Uterus (tissue), 4 donors: ENCODE measurements around the gene WBP1L. TPM values are rescaled to one million over a fixed set of nuclear protein-coding genes. Genes with fewer than 3 reads are reported as not detected.

Experiments
- DNase-seq, 2 donors: peaks; one replicate each; pipeline ENCODE4 v3.0.0-alpha.2; 2019 to 2020
- H3K27ac ChIP-seq, 2 donors: fragments of 200-600 bp; sonication (generic); 1 replicate in 1 of 2; 2 replicates in 1 of 2; pipeline ENCODE4 v1.5.1; 2016 to 2018
- H3K27me3 ChIP-seq, 2 donors: fragments of 200-600 bp; sonication (generic); one replicate each; pipeline ENCODE4 v1.5.1; 2018 to 2019; ENCODE audit warnings: control low read depth in 1 of 2
- H3K36me3 ChIP-seq, 2 donors: fragments of 200-600 bp; sonication (generic); one replicate each; pipeline ENCODE4 v1.5.1; 2019; ENCODE audit warnings: control low read depth in 1 of 2
- H3K4me1 ChIP-seq, 2 donors: fragments of 200-600 bp; sonication (generic); one replicate each; pipeline ENCODE4 v1.5.1; 2018 to 2019; ENCODE audit warnings: control low read depth in 1 of 2
- H3K4me3 ChIP-seq, 2 donors: fragments of 200-600 bp; sonication (generic); 1 replicate in 1 of 2; 2 replicates in 1 of 2; pipeline ENCODE4 v1.5.1; 2018 to 2019; ENCODE audit warnings: mild to moderate bottlenecking in 1 of 2
- H3K9me3 ChIP-seq, 2 donors: fragments of 200-600 bp; sonication (generic); one replicate each; pipeline ENCODE4 v1.5.1; 2019; ENCODE audit warnings: control low read depth in 1 of 2
- CTCF ChIP-seq, 4 experiments: fragments of 200-600 bp in 2 of 4; fragments of 450-650 bp in 2 of 4; sonication (generic) in 2 of 4; IDR thresholded peaks; one replicate each; pipeline ENCODE4 v1.5.1; 2016 to 2019; ENCODE audit warnings: antibody characterized with exemption in 4 of 4, mild to moderate bottlenecking in 2 of 4, moderate library complexity in 1 of 4
- POLR2A ChIP-seq, 2 donors: fragments of 450-650 bp; IDR thresholded peaks; one replicate each; pipeline ENCODE4 v1.6.1; 2016; ENCODE audit warnings: antibody characterized with exemption in 2 of 2, mild to moderate bottlenecking in 1 of 2, moderate library complexity in 1 of 2
- intact Hi-C: fragments of 100-400 bp; cut with DNase I; formaldehyde crosslinking; loops from one replicate; pipeline ENCODE4 v1.15.1; 2023; ENCODE audit warnings: low total_unique reads
- small RNA-seq: library from RNA; depleted of rRNA; stranded (forward); fragments of <200 nt; gene quantifications from one replicate; pipeline ENCODE3, GENCODE V24; 2016
- total RNA-seq, 4 donors: library from RNA; depleted of rRNA in 3 of 4; stranded (reverse); fragments of >200 nt in 3 of 4; gene quantifications; one replicate each; pipeline versions ENCODE4 v1.1.0 to v1.2.4, GENCODE V29; 2014 to 2023
- donor health status: DM: yes; HTN: yes; CAD: no.

Gene WBP1L
- total RNA-seq, 4 donors from 2014 or later = 27.4 to 79.2 (median 55.3) TPM

- TF ChIP-seq POLR2A (IDR thresholded peaks at IDR 0.05) = no peak
- no peak for TF ChIP-seq CTCF (IDR thresholded peaks at IDR 0.05)
- H3K36me3 ChIP-seq = no peaks in the 10 kb centered on the region
- no peak overlapping the region for H3K4me3 ChIP-seq
- H3K4me1 ChIP-seq = no peaks in the 10 kb centered on the region
- H3K27me3 ChIP-seq = no peaks in the 10 kb centered on the region
- no peak overlapping the region for H3K27ac ChIP-seq
- DNase-seq = no peak
- H3K9me3 ChIP-seq = no peaks in the 10 kb centered on the region
- intact Hi-C loops = no loop called here
Measured at GRCh38 chr10:102856758-102857424, 113.1 kb downstream of the WBP1L start.

DNA sequence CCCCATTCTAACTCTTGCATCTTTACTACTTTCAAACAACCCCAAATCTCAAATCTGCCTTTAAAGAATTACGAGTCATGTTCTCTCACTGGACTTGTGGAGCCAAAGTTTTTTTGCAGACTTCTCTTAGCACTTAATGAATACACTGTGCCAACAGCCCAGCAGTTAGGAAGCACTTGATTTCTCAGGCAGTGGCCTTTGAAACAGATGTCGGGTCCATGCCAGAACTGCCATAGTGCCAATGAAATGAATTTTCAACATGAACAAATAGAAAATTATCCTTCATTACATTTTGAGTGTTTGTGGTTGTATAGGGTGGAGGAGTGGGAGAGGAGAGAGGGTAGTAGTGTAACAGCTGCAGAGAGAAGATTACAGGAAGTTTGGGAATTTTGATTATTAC, 116.2 kb downstream of the WBP1L start:
- Histone ChIP-seq H3K36me3 (no peaks in the 10 kb centered on the region), H3K27me3 (no peaks in the 10 kb centered on the region), H3K27ac (no peak overlapping the region), H3K4me1 (no peaks in the 10 kb centered on the region), H3K4me3 (no peak overlapping the region), H3K9me3 (no peaks in the 10 kb centered on the region)
- no peak for DNase-seq
- intact Hi-C loops = no loop called here
- TF ChIP-seq CTCF (IDR thresholded peaks at IDR 0.05) (no peak), POLR2A (IDR thresholded peaks at IDR 0.05) (no peak)

DNA sequence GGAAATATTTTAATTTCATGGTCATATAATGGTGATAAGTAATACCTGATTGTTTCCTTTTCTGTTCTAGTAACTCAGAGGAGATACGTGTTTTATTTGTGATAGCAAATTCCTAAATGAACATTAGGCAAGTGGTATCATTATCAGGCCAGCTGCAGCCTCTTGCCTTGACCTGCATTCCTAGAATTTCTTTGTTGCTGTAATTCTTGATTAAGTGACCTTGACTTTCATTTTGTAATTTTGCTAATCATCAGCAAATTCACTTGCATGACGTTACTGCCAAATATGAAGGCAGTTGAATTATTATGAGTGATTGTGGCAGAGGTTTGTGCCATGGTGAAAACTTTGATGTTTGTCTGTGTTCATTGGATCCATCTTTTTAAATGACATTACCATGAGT, 119.9 kb downstream of the WBP1L start:
- no peaks in the 10 kb centered on the region for H3K9me3 ChIP-seq
- H3K27ac ChIP-seq = no peak overlapping the region
- no peaks in the 10 kb centered on the region for H3K36me3 ChIP-seq
- H3K27me3 ChIP-seq = no peaks in the 10 kb centered on the region
- intact Hi-C loops = no loop called here
- H3K4me1 ChIP-seq = no peaks in the 10 kb centered on the region
- H3K4me3 ChIP-seq = no peak overlapping the region
- TF ChIP-seq POLR2A (IDR thresholded peaks at IDR 0.05) (no peak), CTCF (IDR thresholded peaks at IDR 0.05) (no peak)
- no peak for DNase-seq

GRCh38 chr10:102865620-102866019, 121.9 kb downstream of the WBP1L start:
- Histone ChIP-seq H3K36me3 (no peaks in the 10 kb centered on the region), H3K9me3 (no peaks in the 10 kb centered on the region), H3K27ac (no peak overlapping the region), H3K4me1 (peaks cover 0 to 6% of the 10 kb centered on the region in 2 donors), H3K4me3 (no peak overlapping the region), H3K27me3 (no peaks in the 10 kb centered on the region)
- TF ChIP-seq POLR2A (IDR thresholded peaks at IDR 0.05) (no peak), CTCF (IDR thresholded peaks at IDR 0.05) (no peak)
- no peak for DNase-seq
- intact Hi-C loops = no loop called here

Small RNAs within 50 kb of the gene (small RNA-seq; reads per million reads assigned to genes)
- not detected for gene RNU6-1231P

Other genes with a start within 250 kb of the WBP1L start
- 100 to 1,000 TPM in 1 of 4 donors, 10 to 100 TPM in 3; 38.7 to 106 (median 70.9) TPM for gene ACTR1A, start 241.2 kb upstream of the WBP1L start, total RNA-seq
- 10 to 100 TPM in 2 of 4 donors, 1 to 10 TPM in 2; 2.8 to 20.7 (median 12.3) TPM for gene SUFU, start 240.0 kb upstream of the WBP1L start, total RNA-seq
- gene TRIM8, start 99.5 kb upstream of the WBP1L start, total RNA-seq = 100 to 1,000 TPM in 2 of 4 donors, 10 to 100 TPM in 2; 71.2 to 119 (median 102) TPM
- 10 to 100 TPM in 3 of 4 donors, 1 to 10 TPM in 1; 7.1 to 19.9 (median 11.0) TPM for gene ARL3, start 29.6 kb upstream of the WBP1L start, total RNA-seq
- gene SFXN2, start 29.3 kb upstream of the WBP1L start, total RNA-seq = 10 to 100 TPM in 2 of 4 donors, 1 to 10 TPM in 2; 1.2 to 16.9 (median 8.5) TPM
- gene CYP17A1, start 93.5 kb downstream of the WBP1L start, total RNA-seq = 1 to 10 TPM in 2 of 4 donors, under 1 TPM in 1, not detected in 1; 0.83 to 3.6 (median 1.6) TPM
- gene BORCS7, start 110.3 kb downstream of the WBP1L start, total RNA-seq = 10 to 100 TPM; 17.6 to 80.2 (median 44.7) TPM
- gene AS3MT, start 125.5 kb downstream of the WBP1L start, total RNA-seq = 10 to 100 TPM in 1 of 4 donors, 1 to 10 TPM in 2, under 1 TPM in 1; 0.51 to 15.3 (median 2.6) TPM
- 10 to 100 TPM in 1 of 4 donors, 1 to 10 TPM in 3; 5.1 to 11.0 (median 7.4) TPM for gene CNNM2, start 174.3 kb downstream of the WBP1L start, total RNA-seq